Lung (tissue), 12 donors: Measurements from ENCODE around the gene TKTL1. TPM values are rescaled to one million over a fixed set of nuclear protein-coding genes. Genes with fewer than 3 reads are reported as not detected.

Source experiments
- ATAC-seq: fragments of 200-7000 bp; cut with Tn5 transposase; one replicate; pipeline ENCODE4 v1.9.1; 2020; ENCODE audit warnings: moderate number of reproducible peaks; ENCODE audit not compliant: insufficient read depth, low FRiP score
- DNase-seq, 3 donors: peaks; one replicate each; pipeline ENCODE4 v3.0.0-alpha.2; 2013 to 2017
- H3K27ac ChIP-seq, 2 donors: one replicate each; pipeline ENCODE4 v1.5.1; 2013; ENCODE audit warnings: mild to moderate bottlenecking in 2 of 2, moderate library complexity in 2 of 2, control low read depth in 1 of 2, inconsistent platforms in 1 of 2, low read depth in 1 of 2, low read length in 1 of 2
- H3K27me3 ChIP-seq, 3 donors: one replicate each; pipeline ENCODE4 v1.5.1; 2013; ENCODE audit warnings: low read length in 2 of 3; ENCODE audit not compliant: control insufficient read depth in 3 of 3, insufficient read depth in 3 of 3
- H3K36me3 ChIP-seq, 4 donors: one replicate each; pipeline ENCODE4 v1.5.1; 2013; ENCODE audit warnings: low read length in 4 of 4, mild to moderate bottlenecking in 1 of 4, moderate library complexity in 1 of 4; ENCODE audit not compliant: control insufficient read depth in 4 of 4, insufficient read depth in 4 of 4
- H3K4me1 ChIP-seq, 5 donors: one replicate each; pipeline ENCODE4 v1.5.1; 2013; ENCODE audit warnings: low read length in 5 of 5, mild to moderate bottlenecking in 2 of 5, moderate library complexity in 1 of 5; ENCODE audit not compliant: control insufficient read depth in 5 of 5, insufficient read depth in 5 of 5
- H3K4me3 ChIP-seq: one replicate; pipeline ENCODE4 v1.5.1; 2013; ENCODE audit warnings: mild to moderate bottlenecking, control low read depth, moderate library complexity
- H3K9ac ChIP-seq, 2 donors: one replicate each; pipeline ENCODE4 v1.5.1; 2013; ENCODE audit warnings: low read length in 2 of 2, control low read depth in 1 of 2; ENCODE audit not compliant: insufficient read depth in 1 of 2
- H3K9me3 ChIP-seq, 4 donors: one replicate each; pipeline ENCODE4 v1.5.1; 2013; ENCODE audit warnings: low read length in 3 of 4, mild to moderate bottlenecking in 1 of 4, moderate library complexity in 1 of 4; ENCODE audit not compliant: control insufficient read depth in 4 of 4, insufficient read depth in 3 of 4
- CTCF ChIP-seq: IDR thresholded peaks from 2 replicates; pipeline ENCODE4 v1.5.1; 2012; ENCODE audit warnings: mild to moderate bottlenecking; ENCODE audit errors: control extremely low read depth, extremely low read depth
- WGBS, 2 donors: extraction: QIAGEN DNeasy Blood & Tissue Kit; methylation state at CpG; one replicate each; pipeline ENCODE4 v1.1.7; 2013; 5-methylcytosine and 5-hydroxymethylcytosine counted together
- polyA plus RNA-seq, 2 donors: library from polyadenylated mRNA; stranded (reverse); fragments of 200-250 nt; gene quantifications; one replicate each; pipeline ENCODE4 v1.2.1, GENCODE V29; 2013
- total RNA-seq, 2 donors: library from RNA; depleted of rRNA in 1 of 2; stranded (reverse); fragments of >200 nt in 1 of 2; gene quantifications; one replicate each; pipeline ENCODE4 v1.2.1, GENCODE V29; 2014 to 2021
- donor health status: control.
- donor health status: control.
- donor health status: Bipolar disorder and iron deficiency.
- donor health status: healthy.
- donor health status: DM: yes; HTN: yes; CAD: no.

TKTL1 gene
- total and polyA plus RNA-seq, 4 donors = 0.18 to 1.5 (median 0.54) TPM; not detected in 1

DNA sequence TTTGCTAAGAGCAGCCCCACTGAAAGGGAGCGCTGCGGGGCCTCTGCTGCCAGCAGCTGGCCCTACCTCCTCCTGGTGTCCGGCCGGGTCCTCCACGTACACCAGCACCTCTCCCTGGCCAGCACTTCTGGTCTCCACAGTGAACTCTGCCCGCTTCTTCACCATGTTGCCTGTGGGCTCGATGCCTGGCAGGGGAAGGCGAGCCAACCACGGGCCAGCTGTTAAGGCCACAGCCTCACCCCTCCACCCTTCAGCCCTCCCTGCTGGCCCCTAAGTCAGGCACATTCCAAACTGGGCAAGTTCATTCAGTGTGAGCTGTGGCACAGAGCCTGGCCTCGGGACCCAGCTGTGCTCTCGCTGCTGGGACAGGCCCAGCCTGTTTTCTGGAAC lies 71.1 kb downstream of the TKTL1 start:
- no peak for TF ChIP-seq CTCF
- Histone ChIP-seq H3K4me1 (peaks cover 0 to 10% (median 0%) of the 10 kb centered on the region in 5 donors), H3K27ac (peak overlapping the region; percentile 12 to 13), H3K9ac (no peak overlapping the region), H3K9me3 (peaks cover 0 to 15% (median 0%) of the 10 kb centered on the region in 4 donors), H3K27me3 (no peaks in the 10 kb centered on the region), H3K4me3 (no peak overlapping the region), H3K36me3 (peaks cover 22 to 51% (median 34%) of the 10 kb centered on the region in 4 donors)
- DNase-seq (no peak), ATAC-seq (no peak)
- WGBS, 2 donors = 83 to 86% methylated on average over 7 to 11 of the region's 11 CpGs

DNA sequence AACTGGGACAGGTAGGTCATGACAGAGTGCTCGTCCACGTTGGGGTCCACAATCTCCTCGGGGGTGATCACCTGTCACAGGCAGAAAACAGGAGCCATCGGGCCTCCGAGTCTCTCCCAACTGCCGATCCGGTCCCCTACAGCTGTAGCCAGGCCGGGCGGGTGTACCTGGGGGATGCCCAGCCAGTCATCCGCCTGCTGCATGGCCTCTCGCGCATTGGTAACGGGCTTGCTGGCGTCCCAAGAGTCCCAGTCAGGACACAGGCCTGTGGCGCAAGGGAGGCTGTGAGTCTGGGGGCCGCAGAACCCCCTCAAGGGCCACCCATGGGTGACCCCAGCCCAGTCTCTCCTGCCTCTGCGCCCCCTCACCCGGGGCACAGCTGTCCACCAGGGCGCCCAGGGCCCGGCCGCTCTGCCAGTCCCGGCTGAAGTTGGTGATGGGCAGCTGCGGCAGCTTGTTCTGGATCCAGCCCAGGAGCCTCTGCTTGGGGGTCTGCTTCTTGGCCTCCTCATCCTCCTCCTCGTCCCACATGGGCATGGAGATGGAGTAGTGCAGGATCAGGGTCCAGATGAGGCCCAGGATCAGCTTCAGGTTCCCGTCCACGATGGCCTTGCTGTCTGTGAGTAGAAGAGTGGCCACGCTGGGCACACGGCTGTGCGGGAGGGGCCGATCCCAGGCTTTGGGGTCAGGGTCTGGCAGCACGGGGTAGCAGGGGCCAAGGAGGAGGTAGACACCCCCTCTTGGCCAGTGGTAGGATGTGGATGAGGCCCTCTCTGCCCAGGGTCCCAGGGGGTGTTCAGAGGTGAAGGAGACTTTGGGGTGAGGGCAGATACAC lies 72.1 kb downstream of the TKTL1 start:
- no peak for TF ChIP-seq CTCF
- peaks cover 0 to 15% (median 0%) of the 10 kb centered on the region in 4 donors for H3K9me3 ChIP-seq
- DNase-seq = no peak
- peak overlapping the region; percentile 89 to 95 for H3K27ac ChIP-seq
- peaks cover 0 to 13% (median 2%) of the 10 kb centered on the region in 5 donors for H3K4me1 ChIP-seq
- H3K27me3 ChIP-seq = no peaks in the 10 kb centered on the region
- no peak for ATAC-seq
- 81 to 86% methylated on average over 23 to 31 of the region's 31 CpGs for WGBS, 2 donors
- H3K4me3 ChIP-seq = no peak overlapping the region
- peaks cover 13 to 41% (median 28%) of the 10 kb centered on the region in 4 donors for H3K36me3 ChIP-seq
- H3K9ac ChIP-seq = peak overlapping the region in 1 of 2 donors; percentile 13

DNA sequence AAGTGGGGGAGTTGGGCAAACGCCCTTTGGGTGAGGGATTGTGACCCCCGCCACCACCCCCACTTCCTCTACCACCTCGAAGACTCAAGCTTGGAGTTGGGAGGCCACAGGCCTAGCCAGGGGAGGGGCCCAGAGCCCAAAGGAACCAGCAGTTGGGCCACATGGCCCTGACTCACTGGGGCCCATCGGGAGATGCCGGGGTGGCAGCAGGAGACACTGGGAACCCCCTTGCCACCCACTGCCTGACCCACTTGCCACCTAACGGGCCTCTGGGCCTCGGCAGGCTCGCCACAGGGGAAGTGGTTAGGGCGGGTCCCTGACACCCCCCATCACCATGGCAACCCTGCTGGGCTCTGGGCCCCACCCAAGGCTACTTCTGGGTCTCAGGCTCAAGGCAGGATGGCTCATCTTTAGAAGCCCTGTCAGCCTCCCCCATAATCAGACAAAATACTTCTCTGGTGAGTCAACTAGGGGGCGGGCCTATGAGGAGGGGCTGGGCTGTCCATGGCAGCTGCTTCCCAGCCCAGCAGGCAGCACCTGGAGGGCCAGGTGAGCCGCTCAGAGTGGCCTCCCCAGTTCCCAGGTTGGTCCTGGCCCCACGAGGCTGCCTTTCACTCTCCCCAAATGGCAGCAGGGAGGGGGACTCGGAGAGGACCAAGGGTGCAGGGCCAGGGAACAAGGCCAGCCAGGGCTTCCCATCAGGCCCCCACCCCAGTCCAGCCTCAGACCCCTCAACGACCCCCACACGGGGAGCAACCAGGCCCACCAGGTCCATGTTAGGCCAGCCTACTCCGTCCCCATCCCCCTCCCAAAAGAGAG lies 73.2 kb downstream of the TKTL1 start:
- Histone ChIP-seq H3K36me3 (peaks cover 10 to 37% (median 24%) of the 10 kb centered on the region in 4 donors), H3K4me3 (no peak overlapping the region), H3K27me3 (no peaks in the 10 kb centered on the region), H3K9ac (peak overlapping the region; percentile 4 to 62), H3K9me3 (peaks cover 0 to 15% (median 0%) of the 10 kb centered on the region in 4 donors), H3K4me1 (peaks cover 0 to 18% (median 2%) of the 10 kb centered on the region in 5 donors), H3K27ac (peak overlapping the region; percentile 89 to 95)
- ATAC-seq (peak; percentile 44), DNase-seq (peak; percentile 54 to 64 (median 63))
- TF ChIP-seq CTCF = no peak
- WGBS, 2 donors = 5 to 29% methylated on average over 4 to 16 of the region's 16 CpGs
